ENCODE results near the gene TP53I3.

TP53I3 gene

DNA sequence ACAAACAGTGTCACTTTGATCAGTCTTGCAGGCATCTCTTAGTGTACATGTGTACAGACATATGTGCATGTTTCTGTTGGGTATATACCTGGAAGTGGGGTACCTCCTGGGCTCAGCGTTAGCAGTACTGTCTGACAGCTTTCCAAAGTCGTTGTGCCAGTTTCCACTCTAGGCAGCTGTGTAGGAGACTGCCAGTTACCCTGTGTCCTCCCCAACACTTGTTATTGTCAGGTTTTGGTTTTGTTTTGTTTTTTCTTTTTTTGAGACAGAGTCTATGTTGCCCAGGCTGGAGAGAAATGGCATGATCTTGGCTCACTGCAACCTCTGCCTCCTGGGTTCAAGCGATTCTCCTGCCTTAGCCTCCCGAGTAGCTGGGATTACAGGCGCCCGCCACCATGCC, 28.9 kb downstream of the TP53I3 start:
- Histone ChIP-seq H4K20me1 (ENCODE audit: insufficient read depth, low read length) (no peaks in the 10 kb centered on the region), H3K4me2 (ENCODE audit: low read length) (no peak overlapping the region), H3K27me3 (ENCODE audit: low read depth, low read length) (0 out of 2 replicates have a peak, but pooled peaks cover under 1% of the 10 kb centered on the region), H2AFZ (ENCODE audit: low read depth, low read length) (no peak overlapping the region), H3K9ac (ENCODE audit: low read length) (no peak overlapping the region), H3K4me1 (ENCODE audit: low read length) (peaks cover 10% of the 10 kb centered on the region), H3K4me3 (ENCODE audit: low read length) (no peak overlapping the region), H3K79me2 (ENCODE audit: low read length) (no peaks in the 10 kb centered on the region), H3K36me3 (replicated peaks; ENCODE audit: low read depth, low read length) (no peaks in the 10 kb centered on the region), H3K9me3 (ENCODE audit: insufficient read depth, low read length) (no peaks in the 10 kb centered on the region), H3K27ac (ENCODE audit: low read length) (no peak overlapping the region)
- no peak for TF ChIP-seq EZH2phosphoT487 (IDR thresholded peaks at IDR 0.05; ENCODE audit: low read depth)
- TF ChIP-seq, protein P1, sequence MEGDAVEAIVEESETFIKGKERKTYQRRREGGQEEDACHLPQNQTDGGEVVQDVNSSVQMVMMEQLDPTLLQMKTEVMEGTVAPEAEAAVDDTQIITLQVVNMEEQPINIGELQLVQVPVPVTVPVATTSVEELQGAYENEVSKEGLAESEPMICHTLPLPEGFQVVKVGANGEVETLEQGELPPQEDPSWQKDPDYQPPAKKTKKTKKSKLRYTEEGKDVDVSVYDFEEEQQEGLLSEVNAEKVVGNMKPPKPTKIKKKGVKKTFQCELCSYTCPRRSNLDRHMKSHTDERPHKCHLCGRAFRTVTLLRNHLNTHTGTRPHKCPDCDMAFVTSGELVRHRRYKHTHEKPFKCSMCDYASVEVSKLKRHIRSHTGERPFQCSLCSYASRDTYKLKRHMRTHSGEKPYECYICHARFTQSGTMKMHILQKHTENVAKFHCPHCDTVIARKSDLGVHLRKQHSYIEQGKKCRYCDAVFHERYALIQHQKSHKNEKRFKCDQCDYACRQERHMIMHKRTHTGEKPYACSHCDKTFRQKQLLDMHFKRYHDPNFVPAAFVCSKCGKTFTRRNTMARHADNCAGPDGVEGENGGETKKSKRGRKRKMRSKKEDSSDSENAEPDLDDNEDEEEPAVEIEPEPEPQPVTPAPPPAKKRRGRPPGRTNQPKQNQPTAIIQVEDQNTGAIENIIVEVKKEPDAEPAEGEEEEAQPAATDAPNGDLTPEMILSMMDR (IDR thresholded peaks at IDR 0.05; ENCODE audit: low read depth, low read length) = no peak

DNA sequence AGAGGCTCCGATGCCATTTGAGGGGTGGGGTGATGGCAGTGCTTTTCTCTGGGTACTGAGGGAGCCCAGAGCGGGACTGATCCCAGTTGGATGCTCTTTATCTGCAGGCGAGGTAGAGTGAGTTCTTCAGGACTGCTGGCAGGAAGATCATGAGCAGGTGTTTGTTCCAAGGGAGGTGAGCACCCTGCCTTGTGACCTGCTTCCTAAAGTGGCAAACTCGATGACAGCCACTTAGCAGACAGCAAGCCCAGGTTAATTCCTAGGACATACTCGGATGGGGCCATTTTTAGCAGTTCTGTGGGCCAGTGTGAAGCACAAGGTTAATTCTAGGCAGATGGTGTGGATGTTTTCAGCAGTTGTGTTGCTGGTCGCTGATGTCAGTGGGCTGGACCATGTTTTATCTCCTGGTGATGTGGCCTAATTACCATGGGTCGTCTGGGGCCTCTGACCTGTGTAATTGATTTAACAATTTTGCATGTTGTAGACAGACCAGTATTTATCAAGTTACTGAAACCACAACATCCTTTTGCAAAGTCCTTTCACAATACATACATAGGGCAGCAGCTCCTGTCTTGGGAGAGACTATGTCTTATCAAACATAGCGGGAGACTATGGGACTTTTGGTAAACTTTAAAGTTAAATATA, 30.1 kb downstream of the TP53I3 start:
- Histone ChIP-seq H3K4me3 (ENCODE audit: low read length) (no peak overlapping the region), H3K9me3 (ENCODE audit: insufficient read depth, low read length) (no peaks in the 10 kb centered on the region)

DNA sequence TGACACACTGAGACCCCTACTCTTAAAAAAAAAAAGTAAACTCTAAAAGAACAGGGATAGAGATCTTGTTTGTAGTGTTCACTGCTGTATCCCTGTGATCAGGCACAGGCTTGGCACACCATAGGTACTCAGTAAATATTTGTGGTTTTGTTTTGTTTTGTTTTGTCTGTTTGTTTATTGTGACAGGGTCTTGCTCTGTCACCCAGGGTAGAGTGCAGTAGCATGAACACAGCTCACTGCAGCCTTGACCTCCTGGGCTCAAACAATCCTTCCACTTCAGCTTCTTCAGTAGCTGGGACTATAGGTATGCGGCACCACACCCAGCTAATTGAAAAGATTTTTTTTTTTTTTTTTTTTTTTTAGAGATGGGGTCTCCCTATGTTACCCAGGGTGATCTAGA, 31.7 kb downstream of the TP53I3 start:
- Histone ChIP-seq H3K27ac (ENCODE audit: low read length) (no peak overlapping the region), H3K4me1 (ENCODE audit: low read length) (peaks cover 5% of the 10 kb centered on the region), H3K36me3 (replicated peaks; ENCODE audit: low read depth, low read length) (no peaks in the 10 kb centered on the region), H3K9me3 (ENCODE audit: insufficient read depth, low read length) (no peaks in the 10 kb centered on the region), H3K9ac (ENCODE audit: low read length) (no peak overlapping the region), H2AFZ (ENCODE audit: low read depth, low read length) (no peak overlapping the region), H3K4me3 (ENCODE audit: low read length) (no peak overlapping the region), H3K79me2 (ENCODE audit: low read length) (no peaks in the 10 kb centered on the region), H3K4me2 (ENCODE audit: low read length) (no peak overlapping the region), H3K27me3 (ENCODE audit: low read depth, low read length) (0 out of 2 replicates have a peak, but pooled peaks cover 6% of the 10 kb centered on the region), H4K20me1 (ENCODE audit: insufficient read depth, low read length) (no peaks in the 10 kb centered on the region)
- TF ChIP-seq, protein P1 (IDR thresholded peaks at IDR 0.05; ENCODE audit: low read depth, low read length) = no peak
- TF ChIP-seq EZH2phosphoT487 (IDR thresholded peaks at IDR 0.05; ENCODE audit: low read depth) = no peak

More for the DNA sequence above, 30.1 kb downstream of the TP53I3 start:
- H3K36me3 ChIP-seq (replicated peaks; ENCODE audit: low read depth, low read length) = no peaks in the 10 kb centered on the region
- TF ChIP-seq, protein P1 (IDR thresholded peaks at IDR 0.05; ENCODE audit: low read depth, low read length) = no peak
- TF ChIP-seq EZH2phosphoT487 (IDR thresholded peaks at IDR 0.05; ENCODE audit: low read depth) = no peak
- H3K4me1 ChIP-seq (ENCODE audit: low read length) = peaks cover 10% of the 10 kb centered on the region
- H3K27me3 ChIP-seq (ENCODE audit: low read depth, low read length) = 0 out of 2 replicates have a peak, but pooled peaks cover 6% of the 10 kb centered on the region
- H3K9ac ChIP-seq (ENCODE audit: low read length) = no peak overlapping the region
- H2AFZ ChIP-seq (ENCODE audit: low read depth, low read length) = no peak overlapping the region
- no peak overlapping the region for H3K4me2 ChIP-seq (ENCODE audit: low read length)
- no peaks in the 10 kb centered on the region for H4K20me1 ChIP-seq (ENCODE audit: insufficient read depth, low read length)
- no peak overlapping the region for H3K27ac ChIP-seq (ENCODE audit: low read length)
- no peaks in the 10 kb centered on the region for H3K79me2 ChIP-seq (ENCODE audit: low read length)

DNA sequence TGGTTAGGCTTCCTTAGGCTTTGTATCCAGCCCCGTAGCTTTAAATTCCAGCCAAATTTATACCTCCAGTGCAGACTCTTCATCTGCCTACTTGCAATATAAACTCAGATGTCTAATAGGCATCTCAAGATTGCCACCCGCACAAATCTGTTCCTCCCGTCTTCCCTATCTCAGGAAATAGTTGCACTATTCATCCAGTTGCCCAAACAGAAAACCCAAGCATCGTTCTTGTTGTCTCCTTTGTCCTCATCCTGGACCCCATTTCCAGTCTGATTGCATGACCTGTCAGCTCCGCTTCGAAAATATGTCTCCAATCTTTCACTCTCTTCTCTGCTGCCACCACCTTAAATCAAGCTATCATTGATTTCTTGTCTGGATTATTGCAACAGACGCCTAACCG, 32.8 kb downstream of the TP53I3 start:
- H3K4me3 ChIP-seq (ENCODE audit: low read length) = no peak overlapping the region
- H2AFZ ChIP-seq (ENCODE audit: low read depth, low read length) = no peak overlapping the region
- no peaks in the 10 kb centered on the region for H4K20me1 ChIP-seq (ENCODE audit: insufficient read depth, low read length)
- TF ChIP-seq, protein P1 (IDR thresholded peaks at IDR 0.05; ENCODE audit: low read depth, low read length) = no peak
- TF ChIP-seq EZH2phosphoT487 (IDR thresholded peaks at IDR 0.05; ENCODE audit: low read depth) = no peak
- 0 out of 2 replicates have a peak, but pooled peaks cover 6% of the 10 kb centered on the region for H3K27me3 ChIP-seq (ENCODE audit: low read depth, low read length)
- no peaks in the 10 kb centered on the region for H3K36me3 ChIP-seq (replicated peaks; ENCODE audit: low read depth, low read length)
- no peak overlapping the region for H3K9ac ChIP-seq (ENCODE audit: low read length)
- peaks cover 10% of the 10 kb centered on the region for H3K4me1 ChIP-seq (ENCODE audit: low read length)
- H3K27ac ChIP-seq (ENCODE audit: low read length) = no peak overlapping the region
- no peak overlapping the region for H3K4me2 ChIP-seq (ENCODE audit: low read length)
- peaks cover 3% of the 10 kb centered on the region; the same call in 1 of the 2 replicates for H3K79me2 ChIP-seq (ENCODE audit: low read length)
- no peaks in the 10 kb centered on the region for H3K9me3 ChIP-seq (ENCODE audit: insufficient read depth, low read length)

All from OCI-LY3 (cell line).